ENCODE results near the gene RAB3IL1. TPM values are rescaled to one million over a fixed set of nuclear protein-coding genes. Genes with fewer than 3 reads are reported as not detected.

RAB3IL1 gene
- total and polyA plus RNA-seq, 9 of the 15 experiments (the other 6 are each of a cell fraction or from before 2014, with no cell fraction given) = 0.15 to 42.6 (median 15.5) TPM

- Histone ChIP-seq H3K9ac (ENCODE audit: insufficient read depth in 1 of 2, low read depth in 2 of 2, low read length in 2 of 2) (no peak overlapping the region), H3K4me2 (ENCODE audit: insufficient read depth, low read length) (no peak overlapping the region)
These were observed 36.9 kb downstream of the RAB3IL1 start for GRCh38 chr11:61880454-61880853.

More at GRCh38 chr11:61880454-61880853, 36.9 kb downstream of the RAB3IL1 start:
- H4K20me1 ChIP-seq (replicated peaks; ENCODE audit: control insufficient read depth, insufficient read depth, low read length) = 0 out of 2 replicates have a peak, but pooled peaks cover 5% of the 10 kb centered on the region
- ChIA-PET POLR2A (interaction anchor here (0.9 to 2.3 kb wide), 9 partner anchors 9 to 251 kb away, joined by 3 to 9 read pairs (median 4); partner anchors contain the start of genes BEST1 and FTH1), CTCF (ENCODE audit: low intra/inter-chr PET ratio) (no interaction called here)
- no peak for ATAC-seq
- peaks cover 30% of the 10 kb centered on the region; the same call in 2 of the 3 replicates for H3K36me3 ChIP-seq (ENCODE audit: control insufficient read depth, insufficient read depth, low read length)
- TF ChIP-seq HEY1 (CRISPR knock-in tag; IDR thresholded peaks at IDR 0.05; ENCODE audit: borderline replicate concordance) (no peak), PHB2 (IDR thresholded peaks at IDR 0.05; ENCODE audit: low read depth) (no peak), CBX2 (IDR thresholded peaks at IDR 0.05; ENCODE audit: insufficient read depth, low read length, poor library complexity, severe bottlenecking) (no peak), PHF20 (IDR thresholded peaks at IDR 0.05; ENCODE audit: partially characterized antibody) (no peak), ZNF174 (CRISPR knock-in tag; IDR thresholded peaks at IDR 0.05) (no peak), ZNF740 (CRISPR knock-in tag; IDR thresholded peaks at IDR 0.05) (no peak), ZNF740 (tag; IDR thresholded peaks at IDR 0.05) (no peak), NR4A1 (CRISPR knock-in tag; IDR thresholded peaks at IDR 0.05) (no peak), NR4A1 (tag; IDR thresholded peaks at IDR 0.05) (no peak), NELFE (IDR thresholded peaks at IDR 0.05; ENCODE audit: insufficient read depth, insufficient read length) (no peak), TCFL5 (CRISPR knock-in tag; conservative IDR thresholded peaks at IDR 0.05) (no peak), FOXK1 (CRISPR knock-in tag; IDR thresholded peaks at IDR 0.05; ENCODE audit: borderline replicate concordance) (no peak), ZNF561 (CRISPR knock-in tag; conservative IDR thresholded peaks at IDR 0.05) (no peak), ZC3H4 (CRISPR knock-in tag; IDR thresholded peaks at IDR 0.05; ENCODE audit: borderline replicate concordance) (no peak), ZSCAN32 (CRISPR knock-in tag; IDR thresholded peaks at IDR 0.05) (no peak), SMAD2 (IDR thresholded peaks at IDR 0.05; ENCODE audit: low read depth, low read length) (no peak), ZSCAN29 (IDR thresholded peaks at IDR 0.05) (no peak), CSDE1 (IDR thresholded peaks at IDR 0.05) (no peak)
- peaks cover 8% of the 10 kb centered on the region for H3K79me2 ChIP-seq (ENCODE audit: control insufficient read depth, insufficient read depth, low read length)
- in situ Hi-C loops (cut with MboI) = no loop called here
- no peaks in the 10 kb centered on the region for H3K9me3 ChIP-seq (replicated peaks; ENCODE audit: control insufficient read depth, insufficient read depth, low read depth, low read length)
- H3K4me1 ChIP-seq (replicated peaks in 1 of 2; ENCODE audit: control insufficient read depth in 2 of 2, insufficient read depth in 2 of 2, low read length in 2 of 2) = peaks cover 12 to 58% of the 10 kb centered on the region in 2 experiments; a peak in 4 of 5 replicates
- BruUV-seq (replicated peaks) = no TSS peak
- peaks cover under 1% of the 10 kb centered on the region for H3K9me1 ChIP-seq (ENCODE audit: control insufficient read depth, insufficient read depth, low read length)
- no peak overlapping the region for H3K27ac ChIP-seq (ENCODE audit: extremely low read depth, low read depth, low read length)
- FAIRE-seq = no peak
- intact Hi-C loops (cut with micrococcal nuclease) = no loop called here
- no peak overlapping the region for H2AFZ ChIP-seq (ENCODE audit: low read depth, low read length)
- no peak overlapping the region for H3K4me3 ChIP-seq
- WGBS (ENCODE audit: insufficient coverage, low coverage, missing lambda C conversion rate) = 71% methylated on average over 6 of the region's 6 CpGs
- no peaks in the 10 kb centered on the region for H3K27me3 ChIP-seq (ENCODE audit: control insufficient read depth in 2 of 2, insufficient read depth in 2 of 2, low read length in 2 of 2)
- DNase-seq (ENCODE audit: extremely low read depth in 1 of 4, low spot score in 3 of 4) = no peak

Measured in K562 (cell line).